HG03571 (cell line): Measurements from ENCODE around the gene PURA.

Experiments
- ATAC-seq: cut with Tn5 transposase; IDR thresholded peaks from one replicate; pipeline ENCODE4 v1.9.1; 2021; ENCODE audit not compliant: unreplicated experiment

The PURA gene

DNA sequence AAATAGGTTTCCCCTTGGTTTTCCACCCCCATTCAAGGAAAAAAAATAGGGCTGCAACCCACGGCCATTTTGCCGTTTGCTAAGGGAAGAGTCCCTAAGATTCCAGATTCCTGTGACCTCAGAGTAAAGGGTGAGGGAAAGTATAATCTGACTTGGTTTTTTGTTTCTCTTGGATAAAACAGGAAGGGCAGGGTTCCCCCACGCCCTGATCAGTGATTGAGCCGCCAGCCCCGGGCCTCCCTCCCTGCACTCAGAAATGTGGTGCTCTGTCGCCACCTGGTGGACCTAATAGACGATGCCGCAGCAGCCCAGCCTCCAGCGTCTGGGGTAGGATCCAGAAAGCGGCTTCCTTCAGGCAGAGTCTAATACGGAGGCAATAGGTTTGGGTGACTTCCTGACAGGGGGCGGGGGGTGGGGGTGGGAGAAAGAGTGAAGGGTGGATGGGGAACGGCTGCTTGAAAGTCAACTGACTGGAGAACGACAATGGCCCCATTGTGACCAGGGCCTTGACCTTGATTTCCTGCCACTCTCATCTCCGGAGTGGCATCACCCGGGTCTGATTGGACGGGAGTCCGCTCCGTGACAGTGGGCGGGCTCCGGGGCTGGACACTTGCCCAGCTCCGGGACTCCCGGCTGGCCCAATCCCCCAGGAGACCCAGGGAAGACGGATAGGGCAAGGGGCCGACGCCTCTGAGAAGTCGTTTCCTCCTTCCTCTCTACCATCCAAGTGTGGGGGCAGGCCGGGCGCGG lies 43.3 kb downstream of the PURA start:
- peak; percentile 94 for ATAC-seq

DNA sequence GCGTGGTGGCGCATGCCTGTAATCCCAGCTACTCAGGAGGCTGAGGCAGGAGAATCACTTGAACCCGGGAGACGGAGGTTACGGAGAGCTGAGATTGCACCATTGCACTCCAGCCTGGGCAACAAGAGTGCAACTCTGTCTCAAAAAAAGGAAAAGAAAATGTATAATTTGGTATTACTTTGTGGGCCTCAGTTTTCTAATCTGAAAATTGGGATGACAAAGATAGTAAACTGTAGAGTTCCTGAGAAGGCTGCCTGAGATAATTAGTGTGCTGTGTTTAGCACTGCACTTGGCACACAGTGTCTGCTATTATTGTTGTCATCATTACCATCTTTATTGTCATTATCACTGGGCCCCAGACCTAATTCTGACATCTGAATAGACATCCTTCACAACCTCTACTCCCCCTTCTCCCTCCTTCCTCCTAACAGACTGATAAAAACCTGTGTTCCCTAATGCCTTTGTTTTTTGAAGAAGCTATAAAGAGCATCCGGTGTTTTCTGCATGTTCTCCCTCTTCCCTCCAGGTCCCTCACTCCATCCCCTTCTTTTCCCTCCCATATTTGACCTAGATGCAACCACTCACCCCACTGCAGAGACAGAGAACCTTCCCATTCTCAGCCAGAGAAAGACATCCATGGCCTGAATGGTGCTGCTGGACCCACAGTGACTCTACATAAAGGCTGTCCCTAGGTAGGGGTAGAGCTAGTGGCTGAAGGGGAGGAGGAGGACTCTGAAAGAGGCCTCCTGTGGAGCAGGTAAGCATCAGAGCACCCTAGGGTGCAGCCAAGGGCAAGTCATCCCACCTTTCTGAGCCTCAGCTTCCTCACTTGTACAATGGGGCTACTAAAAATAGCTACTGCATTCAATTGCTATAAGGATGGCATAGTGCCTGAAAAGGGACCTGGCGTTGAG lies 45.4 kb downstream of the PURA start:
- ATAC-seq, result no peak

GRCh38 chr5:140162275-140162674 lies 48.4 kb downstream of the PURA start:
- no peak for ATAC-seq

- ATAC-seq, result no peak
Observed at GRCh38 chr5:140162781-140163180, 48.9 kb downstream of the PURA start.

- no peak for ATAC-seq
Observed at GRCh38 chr5:140165101-140165922, 51.4 kb downstream of the PURA start.

GRCh38 chr5:140165923-140166270 lies 52.0 kb downstream of the PURA start:
- no peak for ATAC-seq

GRCh38 chr5:140166911-140167310 lies 53.0 kb downstream of the PURA start:
- ATAC-seq, result no peak

DNA sequence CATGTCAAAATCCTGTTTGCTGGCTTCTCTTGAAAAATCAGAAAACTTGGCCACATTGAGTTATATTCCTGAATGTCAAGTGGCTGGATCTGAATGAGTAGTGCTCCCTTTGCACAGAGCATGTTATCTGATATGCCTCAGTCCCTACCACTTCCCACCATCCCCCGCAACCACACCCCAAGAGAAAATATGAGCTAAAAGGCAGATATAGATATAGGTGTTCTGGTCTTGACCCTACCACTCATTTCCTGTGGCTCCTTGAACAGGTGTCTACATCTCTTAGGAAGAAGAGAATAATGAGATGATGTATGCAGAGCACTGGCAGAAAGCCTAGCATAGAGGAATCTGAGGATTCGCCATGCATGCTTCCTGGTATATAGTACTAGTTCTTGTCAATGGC lies 54.5 kb downstream of the PURA start:
- no peak for ATAC-seq

GRCh38 chr5:140169410-140169809 lies 55.5 kb downstream of the PURA start:
- ATAC-seq, result no peak

GRCh38 chr5:140172483-140172882 lies 58.6 kb downstream of the PURA start:
- no peak for ATAC-seq

GRCh38 chr5:140174014-140174413 lies 60.1 kb downstream of the PURA start:
- no peak for ATAC-seq

- ATAC-seq, result peak; percentile 92
Observed at GRCh38 chr5:140174465-140175366, 60.8 kb downstream of the PURA start, which contains the start of gene CYSTM1. TSS of gene CYSTM1 (plus strand) at chr5:140175188. CDS start at chr5:140194466, 19,278 bp downstream.
